Neuronal stem cell (in vitro differentiated cells): ENCODE measurements around the gene GMDS.

Source experiments
- DNase-seq: peaks from one replicate; pipeline ENCODE4 v3.0.0-alpha.2; 2013; ENCODE audit warnings: low spot score
- H2AFZ ChIP-seq: one replicate; pipeline ENCODE4 v1.6.1; 2013; ENCODE audit warnings: mild to moderate bottlenecking, low read length, inconsistent platforms
- H2AK5ac ChIP-seq: 2 replicates; pipeline ENCODE4 v1.6.1; 2013; ENCODE audit warnings: low read depth, mild to moderate bottlenecking, inconsistent platforms, low read length, moderate library complexity, mixed read lengths
- H2BK120ac ChIP-seq: 2 replicates; pipeline ENCODE4 v1.6.1; 2013; ENCODE audit warnings: low read depth, mild to moderate bottlenecking, inconsistent platforms, low read length, moderate library complexity, mixed read lengths
- H2BK12ac ChIP-seq: one replicate; pipeline ENCODE4 v1.6.1; 2013; ENCODE audit warnings: low read length, inconsistent platforms
- H2BK15ac ChIP-seq: 2 replicates; pipeline ENCODE4 v1.6.1; 2013; ENCODE audit warnings: mild to moderate bottlenecking, low read length, inconsistent platforms, mixed read lengths
- H2BK5ac ChIP-seq: one replicate; pipeline ENCODE4 v1.6.1; 2013; ENCODE audit warnings: inconsistent platforms, mild to moderate bottlenecking, low read length, moderate library complexity
- H3K14ac ChIP-seq: one replicate; pipeline ENCODE4 v1.6.1; 2013; ENCODE audit warnings: low read length, inconsistent platforms
- H3K18ac ChIP-seq: 2 replicates; pipeline ENCODE4 v1.6.1; 2013; ENCODE audit warnings: low read length, inconsistent platforms
- H3K23ac ChIP-seq: 2 replicates; pipeline ENCODE4 v1.6.1; 2013; ENCODE audit warnings: low read depth, mild to moderate bottlenecking, mixed read lengths, low read length, inconsistent platforms; ENCODE audit not compliant: poor library complexity
- H3K27ac ChIP-seq: replicated peaks from 3 replicates; pipeline ENCODE4 v1.5.1; 2013; ENCODE audit warnings: low read length, inconsistent platforms
- H3K27me3 ChIP-seq, 3 experiments: 2 replicates each; pipeline ENCODE4 v1.6.1; 2013; ENCODE audit warnings: low read length in 3 of 3, mild to moderate bottlenecking in 2 of 3, inconsistent platforms in 1 of 3, low read depth in 1 of 3, mixed read lengths in 1 of 3, moderate library complexity in 1 of 3; ENCODE audit not compliant: control insufficient read depth in 3 of 3, insufficient read depth in 3 of 3
- H3K36me3 ChIP-seq, 2 donors: replicated peaks in 1 of 2; 2 replicates each; pipeline ENCODE4 v1.6.1; 2013; ENCODE audit warnings: low read length in 2 of 2; ENCODE audit not compliant: control insufficient read depth in 2 of 2, insufficient read depth in 2 of 2
- H3K4ac ChIP-seq: 2 replicates; pipeline ENCODE4 v1.6.1; 2013; ENCODE audit warnings: inconsistent platforms, mild to moderate bottlenecking, low read length, moderate library complexity
- H3K4me1 ChIP-seq, 2 donors: 1 replicate in 1 of 2; 2 replicates in 1 of 2; pipeline ENCODE4 v1.6.1; 2013; ENCODE audit warnings: low read length in 2 of 2, low read depth in 1 of 2; ENCODE audit not compliant: control insufficient read depth in 2 of 2, insufficient read depth in 1 of 2
- H3K4me2 ChIP-seq: one replicate; pipeline ENCODE4 v1.6.1; 2013; ENCODE audit warnings: mild to moderate bottlenecking, low read length, inconsistent platforms; ENCODE audit not compliant: insufficient read depth, poor library complexity, severe bottlenecking
- H3K4me3 ChIP-seq, 2 donors: 2 replicates each; pipeline ENCODE4 v1.5.1; 2013; ENCODE audit warnings: low read length in 2 of 2, mild to moderate bottlenecking in 2 of 2, inconsistent platforms in 1 of 2, moderate library complexity in 1 of 2
- H3K79me1 ChIP-seq: one replicate; pipeline ENCODE4 v1.6.1; 2013; ENCODE audit warnings: low read depth, mild to moderate bottlenecking, inconsistent platforms, low read length, moderate library complexity
- H3K9ac ChIP-seq: one replicate; pipeline ENCODE4 v1.6.1; 2013; ENCODE audit warnings: mild to moderate bottlenecking, low read depth, low read length, inconsistent platforms; ENCODE audit not compliant: poor library complexity
- H3K9me3 ChIP-seq, 2 donors: replicated peaks in 1 of 2; 2 replicates each; pipeline versions ENCODE3 to v1.6.1; 2013; ENCODE audit warnings: low read length in 2 of 2, mild to moderate bottlenecking in 2 of 2, inconsistent platforms in 1 of 2, low read depth in 1 of 2, mixed read lengths in 1 of 2, moderate library complexity in 1 of 2; ENCODE audit not compliant: control insufficient read depth in 2 of 2, insufficient read depth in 1 of 2
- H4K8ac ChIP-seq: one replicate; pipeline ENCODE4 v1.6.1; 2013; ENCODE audit warnings: low read depth, mild to moderate bottlenecking, inconsistent platforms, low read length, moderate library complexity
- H4K91ac ChIP-seq: one replicate; pipeline ENCODE4 v1.6.1; 2013; ENCODE audit warnings: low read length, low read depth, mild to moderate bottlenecking, inconsistent platforms; ENCODE audit not compliant: poor library complexity
- WGBS, 2 donors: extraction: QIAGEN DNeasy Blood & Tissue Kit; methylation state at CpG; one replicate each; pipeline ENCODE4 v1.1.7; 2013; ENCODE audit warnings: missing lambda C conversion rate in 2 of 2, mixed read lengths in 1 of 2; ENCODE audit not compliant: insufficient read length in 2 of 2, insufficient replicate concordance in 1 of 2; ENCODE audit errors: extremely low coverage in 2 of 2; 5-methylcytosine and 5-hydroxymethylcytosine counted together

GMDS gene

DNA sequence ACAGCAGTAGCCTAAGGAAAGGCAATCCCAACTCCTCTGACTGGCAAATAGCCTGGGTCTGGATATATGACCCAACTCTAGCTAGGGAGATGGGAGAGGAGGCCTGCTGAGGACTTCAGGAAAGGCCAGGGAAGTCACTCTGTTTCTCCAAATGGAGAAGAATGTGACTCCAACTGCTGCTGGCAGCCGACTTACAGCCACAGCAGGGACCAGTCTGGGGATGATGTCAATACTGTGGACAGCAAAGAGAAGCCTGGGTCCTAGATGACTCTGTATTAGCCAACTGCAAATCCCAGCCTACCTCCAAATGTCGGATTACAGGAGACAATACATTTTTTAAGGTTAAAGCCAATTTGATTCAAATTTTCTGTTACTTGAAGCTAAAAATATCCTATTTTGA is 403.1 kb downstream of the GMDS start:
- no peak overlapping the region for H3K4ac ChIP-seq
- H2AK5ac ChIP-seq: no peak overlapping the region
- no peak overlapping the region for H3K14ac ChIP-seq
- no CpG with 5 or more reads among the region's 2 CpGs for WGBS, 2 donors
- no peak overlapping the region for H2BK12ac ChIP-seq
- no peaks in the 10 kb centered on the region for H3K79me1 ChIP-seq
- H3K23ac ChIP-seq: no peak overlapping the region
- H3K27me3 ChIP-seq: no peaks in the 10 kb centered on the region
- no peak overlapping the region for H3K27ac ChIP-seq
- H2AFZ ChIP-seq: no peak overlapping the region
- H3K4me3 ChIP-seq: no peak overlapping the region
- no peak overlapping the region for H2BK120ac ChIP-seq
- H3K4me2 ChIP-seq: no peak overlapping the region
- H3K4me1 ChIP-seq: peaks cover 7 to 17% of the 10 kb centered on the region in 2 donors
- H3K36me3 ChIP-seq: no peaks in the 10 kb centered on the region
- H3K9ac ChIP-seq: no peak overlapping the region
- H3K9me3 ChIP-seq: peaks cover 5 to 11% of the 10 kb centered on the region in 2 donors
- no peak overlapping the region for H2BK15ac ChIP-seq
- no peak overlapping the region for H2BK5ac ChIP-seq
- H4K8ac ChIP-seq: no peak overlapping the region
- H3K18ac ChIP-seq: no peak overlapping the region
- no peak overlapping the region for H4K91ac ChIP-seq
- DNase-seq: no peak

GRCh38 chr6:1841136-1841535 is 404.3 kb downstream of the GMDS start:
- H3K9me3 ChIP-seq: peaks cover 5 to 11% of the 10 kb centered on the region in 2 donors
- no peak for DNase-seq
- H3K9ac ChIP-seq: no peak overlapping the region
- peaks cover 9 to 18% of the 10 kb centered on the region in 2 donors for H3K4me1 ChIP-seq
- no peak overlapping the region for H3K4me3 ChIP-seq
- no peak overlapping the region for H3K18ac ChIP-seq
- no peak overlapping the region for H3K14ac ChIP-seq
- no peak overlapping the region for H3K4ac ChIP-seq
- H2AFZ ChIP-seq: no peak overlapping the region
- H3K27me3 ChIP-seq: no peaks in the 10 kb centered on the region
- H2BK120ac ChIP-seq: no peak overlapping the region
- no peak overlapping the region for H4K8ac ChIP-seq
- no peaks in the 10 kb centered on the region for H3K79me1 ChIP-seq
- no peak overlapping the region for H3K4me2 ChIP-seq
- no peak overlapping the region for H2AK5ac ChIP-seq
- H3K36me3 ChIP-seq: no peaks in the 10 kb centered on the region
- H3K23ac ChIP-seq: no peak overlapping the region
- no peak overlapping the region for H2BK5ac ChIP-seq
- no CpG with 5 or more reads among the region's 3 CpGs for WGBS, 2 donors
- H2BK12ac ChIP-seq: no peak overlapping the region
- H2BK15ac ChIP-seq: no peak overlapping the region
- H4K91ac ChIP-seq: no peak overlapping the region
- no peak overlapping the region for H3K27ac ChIP-seq

GRCh38 chr6:1840491-1841121 is 404.8 kb downstream of the GMDS start:
- no peak overlapping the region for H3K4me2 ChIP-seq
- no peak overlapping the region for H2BK120ac ChIP-seq
- no peak overlapping the region for H2AK5ac ChIP-seq
- H3K18ac ChIP-seq: no peak overlapping the region
- DNase-seq: no peak
- no peak overlapping the region for H2BK5ac ChIP-seq
- no peak overlapping the region for H3K23ac ChIP-seq
- H3K9me3 ChIP-seq: peaks cover 2 to 8% of the 10 kb centered on the region in 2 donors
- H3K27ac ChIP-seq: no peak overlapping the region
- H3K4me3 ChIP-seq: no peak overlapping the region
- H3K27me3 ChIP-seq: no peaks in the 10 kb centered on the region
- H2BK12ac ChIP-seq: no peak overlapping the region
- H3K36me3 ChIP-seq: no peaks in the 10 kb centered on the region
- no peak overlapping the region for H3K4ac ChIP-seq
- H4K8ac ChIP-seq: no peak overlapping the region
- no peaks in the 10 kb centered on the region for H3K79me1 ChIP-seq
- H2AFZ ChIP-seq: no peak overlapping the region
- no peak overlapping the region for H2BK15ac ChIP-seq
- no peak overlapping the region for H3K9ac ChIP-seq
- H3K14ac ChIP-seq: no peak overlapping the region
- peaks cover 9 to 18% of the 10 kb centered on the region in 2 donors for H3K4me1 ChIP-seq
- no CpG with 5 or more reads among the region's 13 CpGs for WGBS, 2 donors
- no peak overlapping the region for H4K91ac ChIP-seq

DNA sequence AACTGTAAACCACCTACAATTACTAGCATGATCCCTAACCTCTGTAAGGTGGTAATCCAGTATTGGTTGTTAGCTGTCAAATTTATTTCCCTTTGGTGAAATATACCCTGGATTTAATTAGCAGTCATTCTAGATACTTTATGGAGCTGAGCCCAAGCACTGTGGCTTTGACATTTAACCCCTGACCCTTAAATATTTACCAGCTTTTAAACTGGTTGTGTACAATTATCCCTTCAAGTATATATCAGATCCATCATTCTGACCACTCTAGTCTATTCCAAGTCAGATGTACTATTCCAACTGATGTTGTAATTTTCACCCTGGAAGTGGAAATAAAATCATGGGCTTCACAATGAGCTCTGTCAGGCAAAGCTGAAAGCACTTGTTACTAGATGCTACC is 406.0 kb downstream of the GMDS start:
- no peak overlapping the region for H3K4me3 ChIP-seq
- peaks cover 0 to 1% of the 10 kb centered on the region in 2 donors for H3K9me3 ChIP-seq
- no peak overlapping the region for H3K23ac ChIP-seq
- no peak overlapping the region for H4K8ac ChIP-seq
- no peak overlapping the region for H3K14ac ChIP-seq
- no peaks in the 10 kb centered on the region for H3K79me1 ChIP-seq
- no peaks in the 10 kb centered on the region for H3K27me3 ChIP-seq
- DNase-seq: no peak
- peaks cover 12 to 18% of the 10 kb centered on the region in 2 donors for H3K4me1 ChIP-seq
- H2BK15ac ChIP-seq: no peak overlapping the region
- H2BK120ac ChIP-seq: no peak overlapping the region
- H4K91ac ChIP-seq: no peak overlapping the region
- H3K4ac ChIP-seq: no peak overlapping the region
- H2BK12ac ChIP-seq: no peak overlapping the region
- no peak overlapping the region for H3K18ac ChIP-seq
- H2AFZ ChIP-seq: no peak overlapping the region
- H3K27ac ChIP-seq: no peak overlapping the region
- no peak overlapping the region for H2BK5ac ChIP-seq
- no peak overlapping the region for H3K9ac ChIP-seq
- no peak overlapping the region for H2AK5ac ChIP-seq
- no peak overlapping the region for H3K4me2 ChIP-seq
- no peaks in the 10 kb centered on the region for H3K36me3 ChIP-seq
